H1 (cell line): ENCODE results near the gene LPCAT3. TPM values are rescaled to one million over a fixed set of nuclear protein-coding genes. Genes with fewer than 3 reads are reported as not detected.

ENCODE experiments used
- CTCF ChIA-PET: fragments of 300-600 bp; sonication (Branson Sonifier 250); formaldehyde crosslinking; loops from one replicate; lab custom pipeline; 2021; ENCODE audit not compliant: partially characterized antibody; lab: Charles Lee
- POLR2A ChIA-PET: fragments of 300-600 bp; sonication (Branson Sonifier 250); formaldehyde crosslinking; loops from one replicate; lab custom pipeline; 2021; ENCODE audit warnings: inconsistent platforms; ENCODE audit not compliant: partially characterized antibody; lab: Charles Lee
- DNase-seq, 2 experiments: peaks; one replicate each; pipeline versions ENCODE4 v3.0.0 to v3.0.0-alpha.2; 2010 to 2022; ENCODE audit warnings: low spot score in 2 of 2, low read depth in 1 of 2, mixed read lengths in 1 of 2
- FAIRE-seq: peaks from 2 replicates; lab custom pipeline; 2011; peaks lifted over from hg19 to GRCh38; lab: Jason Lieb, UNC
- H2AFZ ChIP-seq: 2 replicates; pipeline ENCODE4 v1.8.1; 2012; ENCODE audit warnings: low read length, inconsistent platforms
- H2AK5ac ChIP-seq: 2 replicates; pipeline ENCODE4 v1.6.1; 2013; ENCODE audit warnings: low read depth, low read length
- H2BK120ac ChIP-seq: replicated peaks from 2 replicates; pipeline ENCODE3; 2013; ENCODE audit warnings: low read depth, low read length, inconsistent platforms
- H2BK12ac ChIP-seq: 2 replicates; pipeline ENCODE4 v1.6.1; 2013; ENCODE audit warnings: low read depth, low read length
- H2BK15ac ChIP-seq: 2 replicates; pipeline ENCODE4 v1.6.1; 2013; ENCODE audit warnings: low read length
- H2BK20ac ChIP-seq: 2 replicates; pipeline ENCODE4 v1.6.1; 2013; ENCODE audit warnings: low read length
- H2BK5ac ChIP-seq: 2 replicates; pipeline ENCODE4 v1.6.1; 2013; ENCODE audit warnings: low read depth, low read length
- H3K14ac ChIP-seq: 2 replicates; pipeline ENCODE4 v1.6.1; 2013; ENCODE audit warnings: inconsistent platforms; ENCODE audit not compliant: insufficient read length
- H3K18ac ChIP-seq: 2 replicates; pipeline ENCODE4 v1.6.1; 2013; ENCODE audit warnings: low read length; ENCODE audit errors: extremely low read depth
- H3K23ac ChIP-seq: 2 replicates; pipeline ENCODE4 v1.6.1; 2013; ENCODE audit warnings: inconsistent platforms; ENCODE audit not compliant: insufficient read length
- H3K23me2 ChIP-seq: 2 replicates; pipeline ENCODE4 v1.6.1; 2013; ENCODE audit warnings: low read depth, low read length
- H3K27ac ChIP-seq: 2 replicates; pipeline ENCODE4 v1.6.1; 2011; ENCODE audit warnings: low read depth, low read length, inconsistent platforms
- H3K27me3 ChIP-seq, 4 experiments: replicated peaks in 1 of 4; 1 replicate in 1 of 4; 2 replicates in 3 of 4; pipeline versions ENCODE4 v1.6.1 to v1.8.1; 2011 to 2013; ENCODE audit warnings: low read length in 3 of 4, mild to moderate bottlenecking in 3 of 4, inconsistent platforms in 2 of 4, mixed read lengths in 2 of 4, moderate library complexity in 1 of 4; ENCODE audit not compliant: control insufficient read depth in 3 of 4, insufficient read depth in 3 of 4; ENCODE audit errors: extremely low read depth in 1 of 4
- H3K36me3 ChIP-seq, 4 experiments: 2 replicates each; pipeline versions ENCODE4 v1.6.1 to v1.8.1; 2011 to 2013; ENCODE audit warnings: mild to moderate bottlenecking in 4 of 4, low read length in 3 of 4, moderate library complexity in 2 of 4, control low read depth in 1 of 4, inconsistent platforms in 1 of 4; ENCODE audit not compliant: insufficient read depth in 4 of 4, control insufficient read depth in 2 of 4
- H3K4ac ChIP-seq: replicated peaks from 2 replicates; pipeline ENCODE3; 2013; ENCODE audit warnings: low read length, low read depth, mixed read lengths, inconsistent platforms; ENCODE audit not compliant: insufficient read length
- H3K4me1 ChIP-seq, 4 experiments: replicated peaks in 1 of 4; 1 replicate in 1 of 4; 2 replicates in 3 of 4; pipeline versions ENCODE4 v1.6.1 to v1.8.1; 2011 to 2013; ENCODE audit warnings: low read length in 3 of 4, inconsistent platforms in 2 of 4, mixed read lengths in 1 of 4; ENCODE audit not compliant: insufficient read depth in 4 of 4, control insufficient read depth in 3 of 4
- H3K4me2 ChIP-seq, 2 experiments: 2 replicates each; pipeline versions ENCODE4 v1.6.1 to v1.8.1; 2011 to 2013; ENCODE audit warnings: low read depth in 2 of 2, low read length in 2 of 2, control low read depth in 1 of 2, inconsistent platforms in 1 of 2, mild to moderate bottlenecking in 1 of 2; ENCODE audit not compliant: insufficient read depth in 1 of 2
- H3K4me3 ChIP-seq, 4 experiments: fragments of 200-600, 300-600 bp in 1 of 4; sonication (generic), shearing (Covaris generic), sonication (Bioruptor Twin) in 1 of 4; 2 replicates each; pipeline versions ENCODE4 v1.5.1 to v1.8.1; 2011 to 2016; ENCODE audit warnings: low read length in 4 of 4, low read depth in 3 of 4, control low read depth in 2 of 4, inconsistent platforms in 2 of 4, mild to moderate bottlenecking in 2 of 4, mixed read lengths in 1 of 4, moderate library complexity in 1 of 4; ENCODE audit not compliant: insufficient read depth in 2 of 4; ENCODE audit errors: extremely low read depth in 1 of 4
- H3K56ac ChIP-seq: replicated peaks from 2 replicates; pipeline ENCODE3; 2013; ENCODE audit warnings: low read depth, mild to moderate bottlenecking, mixed read lengths, low read length, inconsistent platforms; ENCODE audit not compliant: insufficient read length
- H3K79me1 ChIP-seq: 2 replicates; pipeline ENCODE4 v1.6.1; 2013; ENCODE audit warnings: low read depth, low read length, control low read depth
- H3K79me2 ChIP-seq, 2 experiments: 2 replicates each; pipeline versions ENCODE4 v1.6.1 to v1.8.1; 2012 to 2013; ENCODE audit warnings: low read length in 2 of 2, mild to moderate bottlenecking in 2 of 2, inconsistent platforms in 1 of 2; ENCODE audit not compliant: insufficient read depth in 2 of 2, control insufficient read depth in 1 of 2
- H3K9ac ChIP-seq, 4 experiments: replicated peaks in 1 of 4; 1 replicate in 1 of 4; 2 replicates in 3 of 4; pipeline versions ENCODE4 v1.6.1 to v1.8.1; 2011 to 2013; ENCODE audit warnings: low read depth in 3 of 4, low read length in 3 of 4, control low read depth in 2 of 4, mild to moderate bottlenecking in 2 of 4, moderate library complexity in 2 of 4, inconsistent platforms in 1 of 4; ENCODE audit errors: extremely low read depth in 1 of 4
- H3K9me3 ChIP-seq, 2 experiments: 2 replicates each; pipeline versions ENCODE4 v1.6.1 to v1.8.1; 2012 to 2013; ENCODE audit warnings: mild to moderate bottlenecking in 2 of 2, moderate library complexity in 2 of 2, control low read depth in 1 of 2, inconsistent platforms in 1 of 2, low read depth in 1 of 2, low read length in 1 of 2, mixed read lengths in 1 of 2; ENCODE audit not compliant: insufficient read depth in 2 of 2
- H4K20me1 ChIP-seq, 2 experiments: replicated peaks in 1 of 2; 2 replicates each; pipeline versions ENCODE3 to v1.8.1; 2011 to 2013; ENCODE audit warnings: inconsistent platforms in 2 of 2, low read length in 2 of 2, mild to moderate bottlenecking in 1 of 2; ENCODE audit not compliant: insufficient read depth in 2 of 2, control insufficient read depth in 1 of 2
- H4K5ac ChIP-seq: 2 replicates; pipeline ENCODE4 v1.6.1; 2013; ENCODE audit warnings: low read length, low read depth, mixed read lengths, inconsistent platforms; ENCODE audit not compliant: insufficient read length
- H4K8ac ChIP-seq: 2 replicates; pipeline ENCODE4 v1.8.0; 2013; ENCODE audit warnings: mild to moderate bottlenecking, moderate library complexity, low read length, inconsistent platforms; ENCODE audit not compliant: insufficient read depth; ENCODE audit errors: extremely low read depth
- H4K91ac ChIP-seq: replicated peaks from 2 replicates; pipeline ENCODE3; 2013; ENCODE audit warnings: low read length, mixed read lengths, inconsistent platforms; ENCODE audit not compliant: insufficient read length
- CBX5 ChIP-seq: fragments of 300-800, 300-1000 bp; sonication (generic); IDR thresholded peaks from 2 replicates; pipeline ENCODE4 v1.7.1; 2016; ENCODE audit warnings: antibody characterized with exemption, low read length, low read depth
- CHD2 ChIP-seq: IDR thresholded peaks from 2 replicates; pipeline ENCODE4 v1.6.1; 2012; ENCODE audit warnings: low read length, improper control_type of control experiment
- EZH2 ChIP-seq: fragments of 200-600 bp; sonication (generic); IDR thresholded peaks from 2 replicates; pipeline ENCODE4 v1.7.1; 2012; ENCODE audit warnings: low read depth, mild to moderate bottlenecking, moderate library complexity, low read length, inconsistent platforms; ENCODE audit not compliant: severe bottlenecking
- GABPA ChIP-seq: IDR thresholded peaks from 2 replicates; pipeline ENCODE4 v1.6.1; 2011; ENCODE audit warnings: mild to moderate bottlenecking, low read length, moderate library complexity, borderline replicate concordance; ENCODE audit not compliant: insufficient read depth
- SP2 ChIP-seq: IDR thresholded peaks from 2 replicates; pipeline ENCODE4 v1.6.1; 2012; ENCODE audit warnings: mild to moderate bottlenecking, low read length, inconsistent platforms
- ZNF274 ChIP-seq: IDR thresholded peaks from 2 replicates; pipeline ENCODE4 v1.7.0; 2012; ENCODE audit warnings: low read length, borderline replicate concordance; ENCODE audit errors: extremely low read depth
- WGBS, 2 experiments: shearing (Covaris generic) in 1 of 2; methylation state at CpG; one replicate each; pipeline versions ENCODE4 v1.1.6 to v1.1.7; 2013 to 2015; ENCODE audit warnings: low lambda C conversion rate in 2 of 2, mixed read lengths in 2 of 2, inconsistent platforms in 1 of 2, low coverage in 1 of 2, missing lambda C conversion rate in 1 of 2; ENCODE audit not compliant: insufficient replicate concordance in 2 of 2, insufficient coverage in 1 of 2, insufficient read length in 1 of 2; ENCODE audit errors: extremely low coverage in 1 of 2, missing lambda C conversion rate in 1 of 2; 5-methylcytosine and 5-hydroxymethylcytosine counted together
- polyA plus RNA-seq, 7 experiments: library from polyadenylated mRNA; depleted of rRNA in 3 of 7; stranded (reverse) in 5 of 7; unstranded in 2 of 7; fragments of >200 nt in 5 of 7; fragments of 200-250 nt in 2 of 7; gene quantifications; 1 replicate in 5 of 7; 2 replicates in 1 of 7; 4 replicates in 1 of 7; pipeline versions ENCODE4 v1.2.1 to v1.2.3, GENCODE V29; 2011 to 2013; ENCODE audit warnings: missing spikeins in 2 of 7, mixed read lengths in 2 of 7
- total RNA-seq: library from RNA; stranded (reverse); fragmentation: NEBNext Ultra II Directional; extraction: Animal tissue kit (Norgen Biotek cat#: 25700); gene quantifications from 2 replicates; pipeline ENCODE4 v1.2.1, GENCODE V29; 2021

Gene LPCAT3
- total and polyA plus RNA-seq, 2 of the 8 experiments (the other 6 are each of a cell fraction or from before 2014, with no cell fraction given): 55.8 to 70.4 TPM

GRCh38 chr12:6955108-6956020 lies 62.9 kb downstream of the LPCAT3 start:
- H2BK12ac ChIP-seq: no peak overlapping the region
- 0 out of 2 replicates have a peak overlapping the region, but pooled peaks have one; percentile 13 for H2BK5ac ChIP-seq
- H3K23ac ChIP-seq: no peak overlapping the region
- H2AFZ ChIP-seq: no peak overlapping the region
- no peak overlapping the region for H2AK5ac ChIP-seq
- no peak for TF ChIP-seq GABPA
- TF ChIP-seq CHD2: no peak
- no peak for TF ChIP-seq EZH2
- no peak for TF ChIP-seq CBX5
- TF ChIP-seq SP2: no peak
- no peak for TF ChIP-seq ZNF274
- peaks cover 4% of the 10 kb centered on the region; the same call in 1 of the 2 replicates for H3K79me1 ChIP-seq
- H3K79me2 ChIP-seq: no peaks in the 10 kb centered on the region
- DNase-seq: no peak
- H3K9ac ChIP-seq: no peak overlapping the region
- no peak for FAIRE-seq
- H3K27ac ChIP-seq: 0 out of 2 replicates have a peak overlapping the region, but pooled peaks have one; percentile 1
- CTCF ChIA-PET: interaction anchor here (1.1 to 12.2 kb wide), 4 partner anchors 9 to 86 kb away, joined by 3 to 277 read pairs (median 3); partner anchors contain the start of genes C12orf57, LPCAT3 and RNU7-1
- no peak overlapping the region for H3K18ac ChIP-seq
- no peaks in the 10 kb centered on the region for H3K36me3 ChIP-seq
- peaks cover 0 to 15% (median 7%) of the 10 kb centered on the region in 4 experiments; a peak in 4 of 7 replicates for H3K4me1 ChIP-seq
- no peak overlapping the region for H4K5ac ChIP-seq
- no peak overlapping the region for H3K14ac ChIP-seq
- WGBS, 2 experiments: 87% methylated on average over 19 of the region's 22 CpGs; no CpG with 5 or more reads in 1 of the 2 experiments
- H3K4me3 ChIP-seq: no peak overlapping the region
- H3K4ac ChIP-seq: no peak overlapping the region
- H4K20me1 ChIP-seq: no peaks in the 10 kb centered on the region
- no peak overlapping the region; the same call in 1 of the 2 replicates for H2BK15ac ChIP-seq
- H3K23me2 ChIP-seq: no peaks in the 10 kb centered on the region
- no peak overlapping the region for H4K91ac ChIP-seq
- no peak overlapping the region for H4K8ac ChIP-seq
- no peak overlapping the region for H2BK120ac ChIP-seq
- H3K4me2 ChIP-seq: no peak overlapping the region
- no peaks in the 10 kb centered on the region for H3K27me3 ChIP-seq
- no peak overlapping the region for H3K56ac ChIP-seq
- no peaks in the 10 kb centered on the region for H3K9me3 ChIP-seq
- POLR2A ChIA-PET: interaction anchor here (0.6 to 44.0 kb wide), 3 partner anchors 10 to 81 kb away, joined by 3 to 1596 read pairs (median 1596); partner anchors contain the start of genes ATN1, C12orf57, EMG1 and PHB2
- no peak overlapping the region for H2BK20ac ChIP-seq
